RWPE2 (cell line): ENCODE measurements around the gene AIF1.

Experiments used
- ATAC-seq: fragments of 200-7000 bp; cut with Tn5 transposase; 3 replicates; pipeline ENCODE4 v1.9.1; 2021; ENCODE audit warnings: low read depth
- DNase-seq: peaks from one replicate; pipeline ENCODE4 v3.0.0-alpha.2; 2020; ENCODE audit warnings: low spot score
- H3K27ac ChIP-seq: fragments of 450-650 bp; 2 replicates; pipeline ENCODE4 v1.5.1; 2017; ENCODE audit warnings: mild to moderate bottlenecking; ENCODE audit not compliant: poor library complexity, severe bottlenecking
- H3K27me3 ChIP-seq: fragments of 250-450 bp; sonication (Bioruptor Pico); 2 replicates; pipeline ENCODE4 v1.5.1; 2021; ENCODE audit warnings: mild to moderate bottlenecking, moderate library complexity; ENCODE audit not compliant: insufficient read depth, poor library complexity, severe bottlenecking
- H3K36me3 ChIP-seq: fragments of 250-450 bp; sonication (Bioruptor Pico); 2 replicates; pipeline ENCODE4 v1.5.1; 2020; ENCODE audit warnings: low read depth, mild to moderate bottlenecking, moderate library complexity
- H3K4me1 ChIP-seq: fragments of 250-450 bp; sonication (Bioruptor Pico); 2 replicates; pipeline ENCODE4 v1.5.1; 2021; ENCODE audit warnings: mild to moderate bottlenecking, moderate library complexity; ENCODE audit not compliant: insufficient read depth, poor library complexity, severe bottlenecking
- H3K4me3 ChIP-seq: fragments of 250-450 bp; sonication (Bioruptor Pico); 2 replicates; pipeline ENCODE4 v1.5.1; 2021; ENCODE audit warnings: mild to moderate bottlenecking, moderate library complexity; ENCODE audit not compliant: severe bottlenecking
- H3K9me3 ChIP-seq: fragments of 250-450 bp; sonication (Bioruptor Pico); 2 replicates; pipeline ENCODE4 v1.5.1; 2021; ENCODE audit warnings: mild to moderate bottlenecking, moderate library complexity; ENCODE audit not compliant: severe bottlenecking
- TF ChIP-seq, protein P1 (sequence below): fragments of 450-650 bp; IDR thresholded peaks from one replicate; pipeline ENCODE4 v1.5.1; 2017; ENCODE audit warnings: mild to moderate bottlenecking, moderate library complexity; ENCODE audit not compliant: poor library complexity, severe bottlenecking

The AIF1 gene

DNA sequence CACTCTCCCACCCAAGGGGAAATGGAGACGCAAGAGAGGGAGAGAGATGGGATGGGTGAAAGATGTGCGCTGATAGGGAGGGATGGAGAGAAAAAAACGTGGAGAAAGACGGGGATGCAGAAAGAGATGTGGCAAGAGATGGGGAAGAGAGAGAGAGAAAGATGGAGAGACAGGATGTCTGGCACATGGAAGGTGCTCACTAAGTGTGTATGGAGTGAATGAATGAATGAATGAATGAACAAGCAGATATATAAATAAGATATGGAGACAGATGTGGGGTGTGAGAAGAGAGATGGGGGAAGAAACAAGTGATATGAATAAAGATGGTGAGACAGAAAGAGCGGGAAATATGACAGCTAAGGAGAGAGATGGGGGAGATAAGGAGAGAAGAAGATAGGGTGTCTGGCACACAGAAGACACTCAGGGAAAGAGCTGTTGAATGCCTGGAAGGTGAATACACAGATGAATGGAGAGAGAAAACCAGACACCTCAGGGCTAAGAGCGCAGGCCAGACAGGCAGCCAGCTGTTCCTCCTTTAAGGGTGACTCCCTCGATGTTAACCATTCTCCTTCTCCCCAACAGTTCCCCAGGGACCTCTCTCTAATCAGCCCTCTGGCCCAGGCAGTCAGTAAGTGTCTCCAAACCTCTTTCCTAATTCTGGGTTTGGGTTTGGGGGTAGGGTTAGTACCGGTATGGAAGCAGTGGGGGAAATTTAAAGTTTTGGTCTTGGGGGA is 38.9 kb upstream of the AIF1 start:
- no peaks in the 10 kb centered on the region for H3K9me3 ChIP-seq
- H3K27me3 ChIP-seq = no peaks in the 10 kb centered on the region
- no peak for ATAC-seq
- H3K36me3 ChIP-seq = no peaks in the 10 kb centered on the region
- TF ChIP-seq, protein P1, sequence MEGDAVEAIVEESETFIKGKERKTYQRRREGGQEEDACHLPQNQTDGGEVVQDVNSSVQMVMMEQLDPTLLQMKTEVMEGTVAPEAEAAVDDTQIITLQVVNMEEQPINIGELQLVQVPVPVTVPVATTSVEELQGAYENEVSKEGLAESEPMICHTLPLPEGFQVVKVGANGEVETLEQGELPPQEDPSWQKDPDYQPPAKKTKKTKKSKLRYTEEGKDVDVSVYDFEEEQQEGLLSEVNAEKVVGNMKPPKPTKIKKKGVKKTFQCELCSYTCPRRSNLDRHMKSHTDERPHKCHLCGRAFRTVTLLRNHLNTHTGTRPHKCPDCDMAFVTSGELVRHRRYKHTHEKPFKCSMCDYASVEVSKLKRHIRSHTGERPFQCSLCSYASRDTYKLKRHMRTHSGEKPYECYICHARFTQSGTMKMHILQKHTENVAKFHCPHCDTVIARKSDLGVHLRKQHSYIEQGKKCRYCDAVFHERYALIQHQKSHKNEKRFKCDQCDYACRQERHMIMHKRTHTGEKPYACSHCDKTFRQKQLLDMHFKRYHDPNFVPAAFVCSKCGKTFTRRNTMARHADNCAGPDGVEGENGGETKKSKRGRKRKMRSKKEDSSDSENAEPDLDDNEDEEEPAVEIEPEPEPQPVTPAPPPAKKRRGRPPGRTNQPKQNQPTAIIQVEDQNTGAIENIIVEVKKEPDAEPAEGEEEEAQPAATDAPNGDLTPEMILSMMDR = no peak
- no peak overlapping the region for H3K4me3 ChIP-seq
- no peak overlapping the region for H3K27ac ChIP-seq
- peaks cover 12% of the 10 kb centered on the region for H3K4me1 ChIP-seq
- DNase-seq = no peak

DNA sequence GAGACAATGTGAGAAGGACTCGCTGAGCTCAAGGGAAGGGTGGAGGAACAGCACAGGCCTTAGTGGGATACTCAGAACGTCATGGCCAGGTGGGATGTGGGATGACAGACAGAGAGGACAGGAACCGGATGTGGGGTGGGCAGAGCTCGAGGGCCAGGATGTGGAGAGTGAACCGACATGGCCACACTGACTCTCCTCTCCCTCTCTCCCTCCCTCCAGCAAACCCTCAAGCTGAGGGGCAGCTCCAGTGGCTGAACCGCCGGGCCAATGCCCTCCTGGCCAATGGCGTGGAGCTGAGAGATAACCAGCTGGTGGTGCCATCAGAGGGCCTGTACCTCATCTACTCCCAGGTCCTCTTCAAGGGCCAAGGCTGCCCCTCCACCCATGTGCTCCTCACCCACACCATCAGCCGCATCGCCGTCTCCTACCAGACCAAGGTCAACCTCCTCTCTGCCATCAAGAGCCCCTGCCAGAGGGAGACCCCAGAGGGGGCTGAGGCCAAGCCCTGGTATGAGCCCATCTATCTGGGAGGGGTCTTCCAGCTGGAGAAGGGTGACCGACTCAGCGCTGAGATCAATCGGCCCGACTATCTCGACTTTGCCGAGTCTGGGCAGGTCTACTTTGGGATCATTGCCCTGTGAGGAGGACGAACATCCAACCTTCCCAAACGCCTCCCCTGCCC is 38.0 kb upstream of the AIF1 start:
- Histone ChIP-seq H3K27ac (no peak overlapping the region), H3K4me1 (peaks cover 12% of the 10 kb centered on the region), H3K4me3 (no peak overlapping the region), H3K36me3 (no peaks in the 10 kb centered on the region), H3K9me3 (no peaks in the 10 kb centered on the region), H3K27me3 (no peaks in the 10 kb centered on the region)
- TF ChIP-seq, protein P1 = no peak
- no peak for DNase-seq
- ATAC-seq = no peak

DNA sequence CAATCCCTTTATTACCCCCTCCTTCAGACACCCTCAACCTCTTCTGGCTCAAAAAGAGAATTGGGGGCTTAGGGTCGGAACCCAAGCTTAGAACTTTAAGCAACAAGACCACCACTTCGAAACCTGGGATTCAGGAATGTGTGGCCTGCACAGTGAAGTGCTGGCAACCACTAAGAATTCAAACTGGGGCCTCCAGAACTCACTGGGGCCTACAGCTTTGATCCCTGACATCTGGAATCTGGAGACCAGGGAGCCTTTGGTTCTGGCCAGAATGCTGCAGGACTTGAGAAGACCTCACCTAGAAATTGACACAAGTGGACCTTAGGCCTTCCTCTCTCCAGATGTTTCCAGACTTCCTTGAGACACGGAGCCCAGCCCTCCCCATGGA is 37.5 kb upstream of the AIF1 start:
- ATAC-seq = no peak
- Histone ChIP-seq H3K4me1 (peaks cover 12% of the 10 kb centered on the region), H3K9me3 (no peaks in the 10 kb centered on the region), H3K4me3 (no peak overlapping the region), H3K27me3 (no peaks in the 10 kb centered on the region), H3K27ac (peak overlapping the region; percentile 41), H3K36me3 (no peaks in the 10 kb centered on the region)
- TF ChIP-seq, protein P1 = no peak
- no peak for DNase-seq

DNA sequence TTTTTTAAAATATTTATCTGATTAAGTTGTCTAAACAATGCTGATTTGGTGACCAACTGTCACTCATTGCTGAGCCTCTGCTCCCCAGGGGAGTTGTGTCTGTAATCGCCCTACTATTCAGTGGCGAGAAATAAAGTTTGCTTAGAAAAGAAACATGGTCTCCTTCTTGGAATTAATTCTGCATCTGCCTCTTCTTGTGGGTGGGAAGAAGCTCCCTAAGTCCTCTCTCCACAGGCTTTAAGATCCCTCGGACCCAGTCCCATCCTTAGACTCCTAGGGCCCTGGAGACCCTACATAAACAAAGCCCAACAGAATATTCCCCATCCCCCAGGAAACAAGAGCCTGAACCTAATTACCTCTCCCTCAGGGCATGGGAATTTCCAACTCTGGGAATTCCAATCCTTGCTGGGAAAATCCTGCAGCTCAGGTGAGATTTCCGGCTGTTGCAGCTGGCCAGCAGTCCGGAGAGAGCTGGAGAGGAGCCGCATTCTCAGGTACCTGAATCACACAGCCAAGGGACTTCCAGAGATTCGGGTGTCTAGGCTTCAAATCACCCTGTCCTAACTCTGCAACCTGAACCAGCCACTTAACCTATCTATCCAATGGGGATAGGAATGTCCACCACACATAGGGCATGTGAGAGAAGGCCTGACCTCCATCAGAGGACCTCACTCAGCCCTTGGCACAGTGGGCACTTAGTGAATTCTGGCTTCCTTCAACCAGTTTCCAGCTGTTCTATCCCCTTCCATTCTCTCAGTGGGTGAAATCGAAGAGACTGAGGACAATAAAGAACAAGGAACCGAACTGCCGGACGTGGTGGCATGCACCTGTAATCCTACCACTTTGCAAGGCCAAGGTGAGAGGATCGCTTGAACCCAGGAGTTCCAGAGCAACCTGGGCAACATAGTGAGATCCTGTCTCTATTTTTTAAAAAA is 36.6 kb upstream of the AIF1 start:
- peak; percentile 84 for DNase-seq
- Histone ChIP-seq H3K4me1 (peaks cover 12% of the 10 kb centered on the region), H3K36me3 (no peaks in the 10 kb centered on the region), H3K4me3 (no peak overlapping the region), H3K27me3 (no peaks in the 10 kb centered on the region), H3K27ac (peak overlapping the region; percentile 41), H3K9me3 (no peaks in the 10 kb centered on the region)
- TF ChIP-seq, protein P1 = no peak
- ATAC-seq = peak; percentile 78
